Measurements from ENCODE around the gene NMNAT3.

DNA sequence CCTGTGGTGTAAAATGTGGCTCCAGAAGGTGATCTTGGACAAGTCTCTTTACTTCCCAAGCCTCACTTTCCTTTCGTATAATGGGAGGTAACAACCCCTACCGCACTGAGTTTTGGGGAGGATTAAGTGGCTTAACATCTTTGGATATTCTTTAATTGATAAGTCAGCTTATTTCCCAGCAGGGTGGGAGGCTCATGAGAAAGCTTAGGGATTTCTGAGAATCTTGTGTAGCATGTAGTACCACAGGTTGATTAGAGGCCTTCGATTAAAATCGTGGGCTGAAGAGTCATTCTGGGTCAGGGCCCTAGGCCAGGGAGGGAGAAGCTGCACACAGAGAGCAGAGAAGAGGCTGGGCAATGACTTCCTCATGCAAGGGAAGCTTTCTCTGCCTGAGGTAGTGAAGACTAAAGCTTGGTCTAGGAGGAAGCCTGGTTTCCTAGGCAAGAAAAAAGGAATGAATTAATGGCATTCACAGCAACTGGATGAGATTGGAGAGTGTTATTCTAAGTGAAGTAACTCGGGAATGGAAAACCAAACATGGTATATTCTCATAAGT lies 1.5 kb upstream of the NMNAT3 start:
- TF ChIP-seq TARDBP (IDR thresholded peaks at IDR 0.05) (no peak), SP1 (IDR thresholded peaks at IDR 0.05) (no peak)

Data from HEK293T (cell line).